OCI-LY3 (cell line): Measurements from ENCODE around the gene DAGLA.

Experiments used
- H2AFZ ChIP-seq: fragments of 200-600, 300-600 bp; shearing (Covaris generic); 2 replicates; pipeline ENCODE4 v1.6.0; 2014; ENCODE audit warnings: antibody characterized with exemption, low read depth, low read length
- H3K27ac ChIP-seq: fragments of 200-600, 300-600 bp; sonication (generic); 2 replicates; pipeline ENCODE4 v1.5.1; 2014; ENCODE audit warnings: mild to moderate bottlenecking, low read length, moderate library complexity, mixed read lengths
- H3K27me3 ChIP-seq: fragments of 200-600, 300-600 bp; sonication (generic); 2 replicates; pipeline ENCODE4 v1.6.1; 2014; ENCODE audit warnings: low read depth, low read length, mixed read lengths
- H3K36me3 ChIP-seq: fragments of 200-600, 300-600 bp; sonication (generic); replicated peaks from 2 replicates; pipeline ENCODE3; 2014; ENCODE audit warnings: low read depth, low read length, mixed read lengths
- H3K4me1 ChIP-seq: fragments of 300-600, 200-600 bp; sonication (generic); 2 replicates; pipeline ENCODE4 v1.6.1; 2014; ENCODE audit warnings: low read length, mixed read lengths
- H3K4me2 ChIP-seq: fragments of 200-600, 300-600 bp; sonication (generic); 2 replicates; pipeline ENCODE4 v1.6.1; 2014; ENCODE audit warnings: low read length, mixed read lengths
- H3K4me3 ChIP-seq: fragments of 300-600, 200-600 bp; sonication (generic); 2 replicates; pipeline ENCODE4 v1.5.1; 2014; ENCODE audit warnings: antibody characterized with exemption, mild to moderate bottlenecking, low read length, moderate library complexity
- H3K79me2 ChIP-seq: fragments of 300-600, 200-600 bp; shearing (Covaris generic); 2 replicates; pipeline ENCODE4 v1.6.1; 2014; ENCODE audit warnings: mild to moderate bottlenecking, low read length, mixed read lengths
- H3K9ac ChIP-seq: fragments of 300-600, 200-600 bp; shearing (Covaris generic); 2 replicates; pipeline ENCODE4 v1.6.0; 2014; ENCODE audit warnings: mild to moderate bottlenecking, low read length, moderate library complexity
- H3K9me3 ChIP-seq: fragments of 200-600, 300-600 bp; shearing (Covaris generic); 2 replicates; pipeline ENCODE4 v1.6.1; 2014; ENCODE audit warnings: low read length, mixed read lengths; ENCODE audit not compliant: insufficient read depth
- H4K20me1 ChIP-seq: fragments of 200-600, 300-600 bp; sonication (generic); 2 replicates; pipeline ENCODE4 v1.6.1; 2016; ENCODE audit warnings: low read length, mixed read lengths; ENCODE audit not compliant: insufficient read depth
- EZH2phosphoT487 ChIP-seq: fragments of 200-600 bp; shearing (Covaris generic); IDR thresholded peaks from 2 replicates; pipeline ENCODE4 v1.6.1; 2018; ENCODE audit warnings: antibody characterized with exemption, mixed run types, low read depth
- TF ChIP-seq, protein P1 (sequence below): fragments of 200-600, 300-600 bp; sonication (generic); IDR thresholded peaks from 2 replicates; pipeline ENCODE4 v1.5.1; 2014; ENCODE audit warnings: antibody characterized with exemption, low read length, low read depth

Gene DAGLA

GRCh38 chr11:61760946-61761345, 80.8 kb downstream of the DAGLA start:
- H3K4me1 ChIP-seq = no peaks in the 10 kb centered on the region
- H3K27me3 ChIP-seq = peaks cover 3% of the 10 kb centered on the region; the same call in 1 of the 2 replicates
- H3K4me3 ChIP-seq = no peak overlapping the region
- H3K9me3 ChIP-seq = no peaks in the 10 kb centered on the region
- H3K27ac ChIP-seq = no peak overlapping the region
- H4K20me1 ChIP-seq = no peaks in the 10 kb centered on the region
- H2AFZ ChIP-seq = no peak overlapping the region
- H3K9ac ChIP-seq = no peak overlapping the region
- TF ChIP-seq, protein P1, sequence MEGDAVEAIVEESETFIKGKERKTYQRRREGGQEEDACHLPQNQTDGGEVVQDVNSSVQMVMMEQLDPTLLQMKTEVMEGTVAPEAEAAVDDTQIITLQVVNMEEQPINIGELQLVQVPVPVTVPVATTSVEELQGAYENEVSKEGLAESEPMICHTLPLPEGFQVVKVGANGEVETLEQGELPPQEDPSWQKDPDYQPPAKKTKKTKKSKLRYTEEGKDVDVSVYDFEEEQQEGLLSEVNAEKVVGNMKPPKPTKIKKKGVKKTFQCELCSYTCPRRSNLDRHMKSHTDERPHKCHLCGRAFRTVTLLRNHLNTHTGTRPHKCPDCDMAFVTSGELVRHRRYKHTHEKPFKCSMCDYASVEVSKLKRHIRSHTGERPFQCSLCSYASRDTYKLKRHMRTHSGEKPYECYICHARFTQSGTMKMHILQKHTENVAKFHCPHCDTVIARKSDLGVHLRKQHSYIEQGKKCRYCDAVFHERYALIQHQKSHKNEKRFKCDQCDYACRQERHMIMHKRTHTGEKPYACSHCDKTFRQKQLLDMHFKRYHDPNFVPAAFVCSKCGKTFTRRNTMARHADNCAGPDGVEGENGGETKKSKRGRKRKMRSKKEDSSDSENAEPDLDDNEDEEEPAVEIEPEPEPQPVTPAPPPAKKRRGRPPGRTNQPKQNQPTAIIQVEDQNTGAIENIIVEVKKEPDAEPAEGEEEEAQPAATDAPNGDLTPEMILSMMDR = no peak
- H3K36me3 ChIP-seq = no peaks in the 10 kb centered on the region
- no peak overlapping the region for H3K4me2 ChIP-seq
- no peaks in the 10 kb centered on the region for H3K79me2 ChIP-seq

- Histone ChIP-seq H3K9ac (no peak overlapping the region), H2AFZ (no peak overlapping the region), H3K9me3 (no peaks in the 10 kb centered on the region), H4K20me1 (no peaks in the 10 kb centered on the region), H3K27ac (no peak overlapping the region), H3K36me3 (no peaks in the 10 kb centered on the region), H3K4me3 (no peak overlapping the region), H3K4me2 (no peak overlapping the region), H3K27me3 (peaks cover 3% of the 10 kb centered on the region; the same call in 1 of the 2 replicates), H3K4me1 (no peaks in the 10 kb centered on the region), H3K79me2 (no peaks in the 10 kb centered on the region)
- TF ChIP-seq, protein P1 = no peak
- TF ChIP-seq EZH2phosphoT487 = no peak
These were observed 81.4 kb downstream of the DAGLA start for GRCh38 chr11:61761440-61762222.

- Histone ChIP-seq H2AFZ (no peak overlapping the region), H3K9ac (no peak overlapping the region), H3K79me2 (no peaks in the 10 kb centered on the region), H3K4me3 (no peak overlapping the region), H3K4me1 (no peaks in the 10 kb centered on the region), H3K9me3 (no peaks in the 10 kb centered on the region), H3K36me3 (no peaks in the 10 kb centered on the region), H3K27ac (no peak overlapping the region), H3K4me2 (no peak overlapping the region), H4K20me1 (no peaks in the 10 kb centered on the region), H3K27me3 (peaks cover 3% of the 10 kb centered on the region; the same call in 1 of the 2 replicates)
- TF ChIP-seq, protein P1 = no peak
- TF ChIP-seq EZH2phosphoT487 = no peak
These were observed 82.0 kb downstream of the DAGLA start for GRCh38 chr11:61762223-61762615.

GRCh38 chr11:61762798-61763197, 82.6 kb downstream of the DAGLA start:
- Histone ChIP-seq H3K4me1 (no peaks in the 10 kb centered on the region), H3K79me2 (no peaks in the 10 kb centered on the region), H4K20me1 (no peaks in the 10 kb centered on the region), H3K27me3 (peaks cover 3% of the 10 kb centered on the region; the same call in 1 of the 2 replicates), H2AFZ (no peak overlapping the region), H3K4me2 (no peak overlapping the region), H3K36me3 (no peaks in the 10 kb centered on the region), H3K4me3 (no peak overlapping the region), H3K9me3 (no peaks in the 10 kb centered on the region), H3K9ac (no peak overlapping the region), H3K27ac (no peak overlapping the region)
- TF ChIP-seq, protein P1 = no peak
- TF ChIP-seq EZH2phosphoT487 = no peak
